PC-9 (cell line): ENCODE data around the gene RAB39B. TPM values are rescaled to one million over a fixed set of nuclear protein-coding genes. Genes with fewer than 3 reads are reported as not detected.
A peak's percentile ranks its signal among the peaks of the same experiment; 100 is the strongest.

Source experiments
- BruUV-seq: library from RNA; stranded (reverse); fragments of 400-500 nt; replicated peaks from 2 replicates; lab custom pipeline; 2021; lab: Mats Ljungman, UMichigan
- CTCF ChIA-PET: fragments of 300-600 bp; sonication (Branson Sonifier 250); formaldehyde crosslinking; loops from one replicate; lab custom pipeline; 2022; ENCODE audit warnings: antibody characterized with exemption; lab: Charles Lee
- POLR2A ChIA-PET: fragments of 300-600 bp; sonication (Branson Sonifier 250); formaldehyde crosslinking; loops from one replicate; lab custom pipeline; 2022; ENCODE audit warnings: antibody characterized with exemption; ENCODE audit not compliant: unreplicated experiment; lab: Charles Lee
- DNase-seq, 2 experiments: peaks; one replicate each; pipeline versions ENCODE4 v3.0.0 to v3.0.0-alpha.2; 2015 to 2022; ENCODE audit warnings: mixed read lengths in 1 of 2
- H2AFZ ChIP-seq: fragments of 200-600 bp; sonication (generic); 2 replicates; pipeline ENCODE4 v1.8.1; 2017; ENCODE audit warnings: antibody characterized with exemption
- H3F3A ChIP-seq: fragments of 200-600 bp; sonication (generic); 2 replicates; pipeline ENCODE4 v1.8.1; 2017; ENCODE audit warnings: antibody characterized with exemption, mild to moderate bottlenecking, low read depth; ENCODE audit not compliant: insufficient read depth
- H3K27ac ChIP-seq: fragments of 200-600 bp; sonication (generic); 2 replicates; pipeline ENCODE4 v1.6.1; 2016; ENCODE audit warnings: mixed run types
- H3K27me3 ChIP-seq: fragments of 200-600 bp; sonication (generic); 2 replicates; pipeline ENCODE4 v1.6.1; 2016; ENCODE audit warnings: low read depth, mixed run types; ENCODE audit not compliant: insufficient read depth
- H3K36me3 ChIP-seq: fragments of 200-600 bp; sonication (generic); 2 replicates; pipeline ENCODE4 v1.6.1; 2016; ENCODE audit warnings: low read depth, mixed run types
- H3K4me1 ChIP-seq: fragments of 200-600 bp; sonication (generic); replicated peaks from 2 replicates; pipeline ENCODE4 v1.6.1; 2016; ENCODE audit warnings: mixed run types; ENCODE audit not compliant: insufficient read depth
- H3K4me2 ChIP-seq: fragments of 200-600 bp; sonication (generic); 2 replicates; pipeline ENCODE4 v1.6.1; 2017; ENCODE audit warnings: mixed run types
- H3K4me3 ChIP-seq: fragments of 200-600 bp; sonication (generic); 2 replicates; pipeline ENCODE4 v1.6.1; 2016; ENCODE audit warnings: mixed run types
- H3K79me2 ChIP-seq: fragments of 200-600 bp; sonication (generic); 2 replicates; pipeline ENCODE4 v1.6.1; 2017; ENCODE audit warnings: low read depth, mixed run types
- H3K9me2 ChIP-seq: fragments of 200-600 bp; sonication (generic); 2 replicates; pipeline ENCODE4 v1.8.1; 2017; ENCODE audit warnings: mild to moderate bottlenecking; ENCODE audit not compliant: insufficient read depth
- H3K9me3 ChIP-seq: fragments of 200-600 bp; sonication (generic); 2 replicates; pipeline ENCODE4 v1.8.1; 2016; ENCODE audit warnings: low read depth; ENCODE audit not compliant: insufficient read depth
- H4K20me1 ChIP-seq: fragments of 200-600 bp; sonication (generic); 2 replicates; pipeline ENCODE4 v1.8.1; 2017; ENCODE audit not compliant: insufficient read depth
- EZH2 ChIP-seq: fragments of 200-600 bp; sonication (generic); IDR thresholded peaks from 2 replicates; pipeline ENCODE4 v1.8.0; 2017; ENCODE audit warnings: antibody characterized with exemption, low read depth
- intact Hi-C: fragments of 100-400 bp; cut with micrococcal nuclease; formaldehyde crosslinking; loops from one replicate; pipeline ENCODE4 v1.10.0; 2022; ENCODE audit not compliant: unreplicated experiment
- total RNA-seq: library from RNA; stranded (reverse); gene quantifications from 2 replicates; pipeline ENCODE4 v1.2.3, GENCODE V29; 2021
- TF ChIP-seq, protein P1 (sequence below): fragments of 200-600 bp; sonication (generic); conservative IDR thresholded peaks from 2 replicates; pipeline ENCODE4 v1.6.1; 2017; ENCODE audit warnings: mixed run types, antibody characterized with exemption, mild to moderate bottlenecking, moderate library complexity

Gene RAB39B
- total RNA-seq, 1 experiment from 2014 or later = not detected

DNA sequence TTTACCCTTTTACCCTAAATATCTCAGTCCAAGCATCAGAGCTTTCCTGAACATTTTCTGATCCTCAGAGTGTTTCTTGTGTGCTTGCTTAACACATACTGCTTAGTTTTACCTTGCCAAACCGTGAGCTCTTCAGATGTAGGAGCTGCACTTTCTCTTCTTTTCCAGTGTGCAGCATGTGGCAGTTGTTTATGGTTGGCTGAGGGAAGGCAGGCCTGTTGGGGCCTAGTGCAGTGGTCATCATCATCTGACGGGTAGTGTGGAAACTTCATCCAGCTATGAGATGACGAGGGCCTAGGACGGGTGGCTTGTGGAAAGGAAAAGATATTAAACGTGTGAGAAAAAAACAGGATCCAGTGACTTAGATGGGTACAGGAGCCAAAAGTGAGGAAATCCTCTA is 26.6 kb downstream of the RAB39B start:
- Histone ChIP-seq H3K4me1 (no peaks in the 10 kb centered on the region), H3F3A (no peaks in the 10 kb centered on the region), H3K9me3 (no peaks in the 10 kb centered on the region), H3K79me2 (no peaks in the 10 kb centered on the region), H3K4me3 (no peak overlapping the region), H3K9me2 (no peaks in the 10 kb centered on the region), H3K27me3 (no peaks in the 10 kb centered on the region), H3K36me3 (0 out of 2 replicates have a peak, but pooled peaks cover 5% of the 10 kb centered on the region), H3K4me2 (no peak overlapping the region), H2AFZ (no peak overlapping the region), H3K27ac (no peak overlapping the region), H4K20me1 (no peaks in the 10 kb centered on the region)
- CTCF ChIA-PET = no interaction called here
- no TSS peak for BruUV-seq
- no peak for DNase-seq
- POLR2A ChIA-PET = no interaction called here
- intact Hi-C loops = no loop called here
- TF ChIP-seq, protein P1, sequence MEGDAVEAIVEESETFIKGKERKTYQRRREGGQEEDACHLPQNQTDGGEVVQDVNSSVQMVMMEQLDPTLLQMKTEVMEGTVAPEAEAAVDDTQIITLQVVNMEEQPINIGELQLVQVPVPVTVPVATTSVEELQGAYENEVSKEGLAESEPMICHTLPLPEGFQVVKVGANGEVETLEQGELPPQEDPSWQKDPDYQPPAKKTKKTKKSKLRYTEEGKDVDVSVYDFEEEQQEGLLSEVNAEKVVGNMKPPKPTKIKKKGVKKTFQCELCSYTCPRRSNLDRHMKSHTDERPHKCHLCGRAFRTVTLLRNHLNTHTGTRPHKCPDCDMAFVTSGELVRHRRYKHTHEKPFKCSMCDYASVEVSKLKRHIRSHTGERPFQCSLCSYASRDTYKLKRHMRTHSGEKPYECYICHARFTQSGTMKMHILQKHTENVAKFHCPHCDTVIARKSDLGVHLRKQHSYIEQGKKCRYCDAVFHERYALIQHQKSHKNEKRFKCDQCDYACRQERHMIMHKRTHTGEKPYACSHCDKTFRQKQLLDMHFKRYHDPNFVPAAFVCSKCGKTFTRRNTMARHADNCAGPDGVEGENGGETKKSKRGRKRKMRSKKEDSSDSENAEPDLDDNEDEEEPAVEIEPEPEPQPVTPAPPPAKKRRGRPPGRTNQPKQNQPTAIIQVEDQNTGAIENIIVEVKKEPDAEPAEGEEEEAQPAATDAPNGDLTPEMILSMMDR = no peak
- no peak for TF ChIP-seq EZH2

GRCh38 chrX:155235891-155236290 is 28.4 kb downstream of the RAB39B start:
- CTCF ChIA-PET = no interaction called here

GRCh38 chrX:155231163-155231562 is 33.1 kb downstream of the RAB39B start:
- DNase-seq = no peak
- Histone ChIP-seq H3K36me3 (peaks cover 6% of the 10 kb centered on the region; the same call in 1 of the 2 replicates), H3K9me2 (no peaks in the 10 kb centered on the region), H3K79me2 (no peaks in the 10 kb centered on the region), H3K4me2 (no peak overlapping the region), H3K27me3 (no peaks in the 10 kb centered on the region), H3K4me1 (no peaks in the 10 kb centered on the region), H3K4me3 (no peak overlapping the region), H3F3A (no peaks in the 10 kb centered on the region), H2AFZ (no peak overlapping the region), H4K20me1 (no peaks in the 10 kb centered on the region), H3K27ac (no peak overlapping the region), H3K9me3 (no peaks in the 10 kb centered on the region)
- BruUV-seq = no TSS peak
- TF ChIP-seq, protein P1 = no peak
- TF ChIP-seq EZH2 = no peak
- ChIA-PET POLR2A (no interaction called here), CTCF (no interaction called here)
- intact Hi-C loops = no loop called here

More at GRCh38 chrX:155235891-155236290, 28.4 kb downstream of the RAB39B start:
- no peaks in the 10 kb centered on the region for H3K9me2 ChIP-seq
- no TSS peak for BruUV-seq
- peak in 1 of 2 experiments; percentile 73 for DNase-seq
- H3K4me2 ChIP-seq = no peak overlapping the region
- H3K4me3 ChIP-seq = no peak overlapping the region
- POLR2A ChIA-PET = no interaction called here
- no peak overlapping the region for H2AFZ ChIP-seq
- H3F3A ChIP-seq = no peaks in the 10 kb centered on the region
- H3K9me3 ChIP-seq = no peaks in the 10 kb centered on the region
- intact Hi-C loops = no loop called here
- no peaks in the 10 kb centered on the region for H3K27me3 ChIP-seq
- H4K20me1 ChIP-seq = no peaks in the 10 kb centered on the region
- no peak overlapping the region for H3K27ac ChIP-seq
- no peaks in the 10 kb centered on the region for H3K4me1 ChIP-seq
- H3K36me3 ChIP-seq = peaks cover 5% of the 10 kb centered on the region; the same call in 1 of the 2 replicates
- no peaks in the 10 kb centered on the region for H3K79me2 ChIP-seq
- TF ChIP-seq EZH2 = no peak
- TF ChIP-seq, protein P1 = no peak
